ENCODE data around the gene SNTG2.

Gene SNTG2

DNA sequence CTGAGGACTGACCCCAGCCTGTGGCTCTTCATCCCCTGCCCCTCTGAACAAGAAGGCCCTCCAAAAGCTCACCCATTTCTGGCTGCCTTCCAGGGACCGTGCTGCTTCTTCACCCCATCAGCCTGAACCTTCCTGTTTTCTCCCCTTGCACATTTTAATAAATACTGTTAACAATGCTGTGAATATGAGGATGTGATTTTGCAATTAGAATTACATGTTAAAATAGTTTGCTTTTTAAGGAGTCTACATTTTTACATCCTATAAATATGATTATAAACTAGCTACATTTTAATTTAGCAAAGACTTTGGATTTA is 4.0 kb downstream of the SNTG2 start:
- TF ChIP-seq, protein P1, sequence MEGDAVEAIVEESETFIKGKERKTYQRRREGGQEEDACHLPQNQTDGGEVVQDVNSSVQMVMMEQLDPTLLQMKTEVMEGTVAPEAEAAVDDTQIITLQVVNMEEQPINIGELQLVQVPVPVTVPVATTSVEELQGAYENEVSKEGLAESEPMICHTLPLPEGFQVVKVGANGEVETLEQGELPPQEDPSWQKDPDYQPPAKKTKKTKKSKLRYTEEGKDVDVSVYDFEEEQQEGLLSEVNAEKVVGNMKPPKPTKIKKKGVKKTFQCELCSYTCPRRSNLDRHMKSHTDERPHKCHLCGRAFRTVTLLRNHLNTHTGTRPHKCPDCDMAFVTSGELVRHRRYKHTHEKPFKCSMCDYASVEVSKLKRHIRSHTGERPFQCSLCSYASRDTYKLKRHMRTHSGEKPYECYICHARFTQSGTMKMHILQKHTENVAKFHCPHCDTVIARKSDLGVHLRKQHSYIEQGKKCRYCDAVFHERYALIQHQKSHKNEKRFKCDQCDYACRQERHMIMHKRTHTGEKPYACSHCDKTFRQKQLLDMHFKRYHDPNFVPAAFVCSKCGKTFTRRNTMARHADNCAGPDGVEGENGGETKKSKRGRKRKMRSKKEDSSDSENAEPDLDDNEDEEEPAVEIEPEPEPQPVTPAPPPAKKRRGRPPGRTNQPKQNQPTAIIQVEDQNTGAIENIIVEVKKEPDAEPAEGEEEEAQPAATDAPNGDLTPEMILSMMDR (IDR thresholded peaks at IDR 0.05; ENCODE audit: low read depth, low read length), result no peak
- DNase-seq (ENCODE audit: extremely low read depth, low read depth), result no peak

DNA sequence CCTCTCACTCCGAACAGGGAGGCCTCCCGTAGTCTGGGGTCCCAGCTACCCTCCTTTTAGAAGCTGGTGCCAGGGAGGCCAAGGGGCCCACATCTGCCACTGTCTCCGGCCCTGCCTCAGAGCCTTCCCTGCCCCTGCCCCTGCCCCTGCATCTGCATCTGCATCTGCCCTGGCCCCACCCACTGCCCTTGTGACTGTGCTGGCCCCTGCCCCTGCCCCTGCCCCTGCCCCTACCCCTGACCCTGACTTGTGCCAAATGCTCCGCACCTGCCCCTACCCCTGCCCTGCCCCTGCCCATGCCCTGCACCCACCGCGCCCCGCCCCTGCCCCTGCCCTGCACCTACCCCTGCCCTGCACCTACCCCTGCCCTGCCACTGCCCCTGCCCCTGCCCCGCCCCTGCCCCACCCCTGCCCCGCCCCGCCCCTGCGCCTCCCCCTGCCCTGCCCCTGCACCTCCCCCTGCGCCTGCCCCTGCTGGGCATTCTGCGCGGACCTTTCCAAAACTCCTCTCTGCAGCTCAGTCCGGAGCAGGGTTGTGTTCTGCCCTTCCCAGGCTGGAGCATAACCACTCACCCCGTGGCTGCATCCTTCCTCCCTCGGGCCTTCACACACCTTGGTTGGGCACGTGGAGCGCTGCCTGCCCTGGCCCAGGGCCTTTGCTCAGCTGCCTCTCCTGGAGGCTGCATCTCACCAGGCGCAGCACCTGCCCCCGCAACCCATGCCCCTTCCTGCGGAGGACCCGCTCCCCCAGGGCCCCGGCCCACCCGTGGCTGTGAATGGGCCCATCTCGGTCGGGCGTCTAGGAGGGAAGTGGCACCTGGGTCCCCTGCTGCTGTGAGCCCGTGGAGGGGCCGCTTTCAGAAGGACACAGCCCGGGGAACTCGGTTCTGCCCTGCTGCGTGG is 5.4 kb downstream of the SNTG2 start:
- TF ChIP-seq, protein P1 (IDR thresholded peaks at IDR 0.05; ENCODE audit: low read depth, low read length), result no peak

DNA sequence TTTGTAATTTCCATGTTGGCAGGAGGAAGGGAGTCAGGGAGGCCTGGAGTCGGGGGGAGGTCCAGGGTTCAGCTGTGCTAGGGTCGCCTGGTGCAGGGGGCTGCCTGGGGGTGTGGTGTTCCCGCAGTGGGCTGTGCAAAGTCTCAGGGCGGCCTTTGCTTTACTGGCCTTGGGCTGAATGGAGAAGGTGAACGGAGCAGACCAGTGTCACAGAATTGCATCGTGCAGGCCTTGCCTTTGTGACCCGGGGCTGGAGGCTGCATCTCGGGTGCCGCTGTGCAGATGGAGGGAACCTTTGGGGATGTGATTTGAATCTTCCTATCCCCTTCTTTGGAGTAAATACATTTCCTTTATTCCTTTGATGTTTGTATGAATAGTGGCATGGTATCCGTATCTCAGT is 8.8 kb downstream of the SNTG2 start:
- TF ChIP-seq, protein P1 (IDR thresholded peaks at IDR 0.05; ENCODE audit: low read depth, low read length), result no peak

More for the DNA sequence above, 5.4 kb downstream of the SNTG2 start:
- DNase-seq (ENCODE audit: extremely low read depth, low read depth), result no peak

DNA sequence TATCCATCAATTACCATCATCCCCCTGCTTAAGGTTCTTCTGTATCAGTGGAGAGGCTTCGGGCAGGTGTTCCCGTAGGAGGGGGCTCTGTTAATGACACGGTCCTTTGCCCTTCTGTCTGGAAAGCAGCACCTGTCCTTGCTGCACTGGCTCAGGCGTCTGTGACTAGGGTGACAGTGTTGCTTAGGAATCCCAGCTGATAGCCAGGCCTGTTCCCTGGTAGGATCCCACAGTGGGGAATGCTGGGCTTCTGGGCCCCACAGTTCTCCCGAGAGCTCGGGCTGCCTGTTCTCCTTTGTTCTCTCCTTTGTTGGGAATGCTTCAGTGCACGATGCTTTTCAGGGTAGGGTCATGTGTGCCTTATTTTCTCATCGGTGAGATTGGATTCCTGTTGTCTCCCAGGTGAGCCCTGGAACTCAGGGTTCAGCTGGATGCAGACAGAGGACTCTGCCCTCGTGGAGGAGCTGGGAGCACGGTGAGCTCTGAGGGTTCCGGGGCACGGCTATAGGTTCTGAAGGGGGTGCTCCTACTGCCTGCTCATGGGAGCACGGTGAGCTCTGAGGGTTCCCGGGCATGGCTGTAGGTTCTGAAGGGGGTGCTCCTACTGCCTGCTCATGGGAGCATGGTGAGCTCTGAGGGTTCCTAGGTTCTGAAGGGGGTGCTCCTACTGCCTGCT is 9.6 kb downstream of the SNTG2 start:
- TF ChIP-seq, protein P1 (IDR thresholded peaks at IDR 0.05; ENCODE audit: low read depth, low read length), result no peak
- no peak for DNase-seq (ENCODE audit: extremely low read depth, low read depth)

More for the DNA sequence above, 8.8 kb downstream of the SNTG2 start:
- no peak for DNase-seq (ENCODE audit: extremely low read depth, low read depth)

DNA sequence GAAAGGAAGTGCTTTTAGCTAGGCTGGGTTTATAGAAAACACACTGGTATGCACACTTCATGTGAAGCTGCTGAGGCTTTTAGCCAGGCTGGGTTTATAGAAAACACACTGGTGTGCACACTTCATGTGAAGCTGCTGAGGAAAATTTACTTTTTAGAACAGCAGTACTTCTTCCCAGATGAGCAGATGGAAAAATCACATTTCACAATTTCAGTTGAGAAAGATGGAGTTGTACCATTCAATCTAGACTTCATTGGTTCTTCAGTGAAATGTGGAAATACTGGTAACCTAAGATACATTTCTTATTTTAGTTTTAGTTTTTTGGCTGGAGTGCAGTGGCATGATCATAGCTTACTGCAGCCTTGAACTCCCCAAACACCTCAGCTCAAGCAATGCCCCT is 11.1 kb downstream of the SNTG2 start:
- TF ChIP-seq, protein P1 (IDR thresholded peaks at IDR 0.05; ENCODE audit: low read depth, low read length), result no peak

DNA sequence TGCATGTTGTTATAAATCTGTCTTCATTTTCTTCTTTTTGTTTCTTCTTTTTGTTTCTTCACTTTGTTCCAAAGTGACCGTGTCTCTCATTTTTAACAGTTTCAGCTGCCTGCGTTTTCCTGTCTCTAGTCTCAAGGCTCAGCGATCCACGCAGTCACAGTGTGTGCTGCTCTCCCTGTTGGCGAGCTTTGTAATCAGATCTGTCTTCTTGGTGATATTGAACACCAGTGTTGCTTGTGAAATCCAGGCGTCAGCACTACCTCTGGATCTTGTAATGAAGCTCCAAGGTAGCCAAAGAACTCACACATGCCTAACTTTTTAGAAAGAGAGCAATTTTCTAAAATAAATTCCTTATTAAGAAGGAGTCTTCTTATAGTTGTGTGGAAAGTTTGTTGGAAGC is 13.2 kb downstream of the SNTG2 start:
- DNase-seq (ENCODE audit: extremely low read depth, low read depth), result no peak
- TF ChIP-seq, protein P1 (IDR thresholded peaks at IDR 0.05; ENCODE audit: low read depth, low read length), result no peak

More for the DNA sequence above, 11.1 kb downstream of the SNTG2 start:
- no peak for DNase-seq (ENCODE audit: extremely low read depth, low read depth)

DNA sequence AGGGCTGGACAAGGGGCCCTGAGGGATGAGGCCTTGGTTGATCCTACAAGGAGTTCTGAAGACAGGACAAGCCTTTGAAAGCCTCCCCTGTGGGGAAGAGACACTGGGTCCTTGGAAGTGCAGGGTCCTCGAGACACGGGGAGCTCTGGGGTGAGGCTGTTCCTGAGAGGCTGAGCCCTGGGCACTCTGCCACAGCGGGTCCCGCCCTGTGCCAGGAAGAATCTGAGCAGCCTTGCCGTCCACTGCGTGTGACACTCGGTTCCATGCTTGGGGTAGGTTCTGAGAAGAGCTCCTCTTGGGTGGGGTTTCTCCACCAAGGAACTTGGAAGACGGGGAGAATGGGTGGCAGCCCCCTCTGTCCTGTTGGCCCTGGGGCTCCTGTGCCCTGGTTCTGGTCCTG is 13.9 kb downstream of the SNTG2 start:
- DNase-seq (ENCODE audit: extremely low read depth, low read depth), result no peak
- TF ChIP-seq, protein P1 (IDR thresholded peaks at IDR 0.05; ENCODE audit: low read depth, low read length), result no peak
